Epithelial cell of esophagus (primary cell): ENCODE measurements around the gene GCNT1.

ENCODE experiments used
- DNase-seq: peaks from one replicate; pipeline ENCODE4 v3.0.0; 2010; ENCODE audit warnings: low read depth
- H3K4me3 ChIP-seq: 2 replicates; pipeline ENCODE4 v1.5.1; 2011; ENCODE audit warnings: mild to moderate bottlenecking, low read length, control low read depth
- CTCF ChIP-seq: IDR thresholded peaks from 2 replicates; pipeline ENCODE4 v1.5.1; 2011; ENCODE audit warnings: low read depth, mild to moderate bottlenecking, low read length, control low read depth, inconsistent platforms; ENCODE audit not compliant: insufficient read depth; ENCODE audit errors: missing control alignments

Gene GCNT1

GRCh38 chr9:76458903-76459693 lies at the start of gene GCNT1:
Gene GCNT1, plus strand, starts transcription at chr9:76459182. Its CDS starts 43,200 bp downstream, at chr9:76502382.
- peak; percentile 88 for DNase-seq
- peak within 1 kb of the TSS; percentile 83 for H3K4me3 ChIP-seq
- peak; percentile 31 for TF ChIP-seq CTCF

- no peak for DNase-seq
- no peak overlapping the region for H3K4me3 ChIP-seq
- TF ChIP-seq CTCF, result no peak
Observed at GRCh38 chr9:76412638-76413037, 46.3 kb upstream of the GCNT1 start.

- TF ChIP-seq CTCF, result no peak
- no peak for DNase-seq
- no peak overlapping the region for H3K4me3 ChIP-seq
Observed at GRCh38 chr9:76413658-76414057, 45.3 kb upstream of the GCNT1 start.

- DNase-seq, result peak; percentile 36
- no peak overlapping the region for H3K4me3 ChIP-seq
- TF ChIP-seq CTCF, result no peak
Observed at GRCh38 chr9:76414661-76415060, 44.3 kb upstream of the GCNT1 start.

GRCh38 chr9:76415154-76415553 lies 43.8 kb upstream of the GCNT1 start:
- TF ChIP-seq CTCF, result no peak
- no peak overlapping the region for H3K4me3 ChIP-seq
- peak; percentile 24 for DNase-seq

- no peak overlapping the region for H3K4me3 ChIP-seq
- no peak for DNase-seq
- no peak for TF ChIP-seq CTCF
Observed at GRCh38 chr9:76415731-76416130, 43.3 kb upstream of the GCNT1 start.

- no peak overlapping the region for H3K4me3 ChIP-seq
- TF ChIP-seq CTCF, result no peak
- DNase-seq, result no peak
Observed at GRCh38 chr9:76417394-76417793, 41.6 kb upstream of the GCNT1 start.
